GM19238 (cell line): ENCODE results near the gene GFI1B.
"Not testable (repeated sequence)": the region's sequence is repeated elsewhere in the genome, so short reads cannot be mapped to it uniquely, and the experiment has no call there.

Experiments
- DNase-seq: peaks from one replicate; pipeline ENCODE4 v3.0.0; 2011; ENCODE audit warnings: low spot score; ENCODE audit not compliant: insufficient read length

The GFI1B gene

DNA sequence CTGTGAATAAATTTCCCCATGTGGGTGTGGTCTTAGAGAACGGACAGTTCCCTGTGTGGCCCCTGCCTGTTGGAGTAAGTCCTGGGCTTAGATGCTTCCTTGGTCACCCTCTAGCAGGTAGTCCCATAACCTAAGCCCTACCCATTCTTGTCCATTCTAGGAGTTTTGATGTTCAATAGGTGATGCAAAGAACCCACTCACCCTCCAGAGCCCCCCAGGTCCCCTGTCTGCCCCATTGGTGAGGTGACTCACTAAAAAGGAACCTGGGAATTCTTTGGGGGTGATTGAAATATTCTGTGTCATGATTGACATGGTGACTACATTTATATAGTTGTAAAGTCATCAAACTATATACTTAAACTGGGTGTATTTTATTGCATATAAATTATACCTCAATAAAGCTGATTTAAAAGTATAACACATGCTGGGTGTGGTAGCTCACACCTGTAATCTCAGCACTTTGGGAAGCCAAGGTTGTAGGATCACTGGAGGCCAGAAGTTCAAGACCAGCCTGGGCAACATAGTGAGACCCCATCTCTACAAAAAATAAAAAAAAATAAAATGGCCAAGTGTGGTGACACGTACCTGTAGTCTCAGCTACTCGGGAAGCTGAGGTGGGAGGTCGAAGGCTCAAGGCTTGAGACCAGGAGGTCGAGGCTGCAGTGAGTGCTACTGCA, 31.6 kb downstream of the GFI1B start:
- DNase-seq, result no peak

DNA sequence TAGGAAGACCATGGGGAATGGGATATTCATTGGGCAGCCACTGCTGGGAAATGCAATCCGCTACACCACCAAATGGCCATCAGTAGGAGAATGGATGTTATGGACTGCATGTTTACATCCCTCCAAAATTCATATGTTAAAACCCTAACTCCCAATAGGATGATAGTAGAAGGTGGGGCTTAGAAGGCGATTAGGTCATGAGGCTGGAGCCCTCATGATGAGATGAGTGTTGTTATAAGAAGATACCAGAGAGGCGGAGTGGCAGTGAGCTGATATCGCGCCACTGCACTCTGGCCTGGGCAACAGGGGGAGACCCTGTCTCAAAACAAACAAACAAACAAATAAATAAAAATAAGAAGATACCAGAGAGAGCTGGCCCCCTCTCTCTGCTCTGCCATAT, 36.2 kb downstream of the GFI1B start:
- DNase-seq, result no peak

DNA sequence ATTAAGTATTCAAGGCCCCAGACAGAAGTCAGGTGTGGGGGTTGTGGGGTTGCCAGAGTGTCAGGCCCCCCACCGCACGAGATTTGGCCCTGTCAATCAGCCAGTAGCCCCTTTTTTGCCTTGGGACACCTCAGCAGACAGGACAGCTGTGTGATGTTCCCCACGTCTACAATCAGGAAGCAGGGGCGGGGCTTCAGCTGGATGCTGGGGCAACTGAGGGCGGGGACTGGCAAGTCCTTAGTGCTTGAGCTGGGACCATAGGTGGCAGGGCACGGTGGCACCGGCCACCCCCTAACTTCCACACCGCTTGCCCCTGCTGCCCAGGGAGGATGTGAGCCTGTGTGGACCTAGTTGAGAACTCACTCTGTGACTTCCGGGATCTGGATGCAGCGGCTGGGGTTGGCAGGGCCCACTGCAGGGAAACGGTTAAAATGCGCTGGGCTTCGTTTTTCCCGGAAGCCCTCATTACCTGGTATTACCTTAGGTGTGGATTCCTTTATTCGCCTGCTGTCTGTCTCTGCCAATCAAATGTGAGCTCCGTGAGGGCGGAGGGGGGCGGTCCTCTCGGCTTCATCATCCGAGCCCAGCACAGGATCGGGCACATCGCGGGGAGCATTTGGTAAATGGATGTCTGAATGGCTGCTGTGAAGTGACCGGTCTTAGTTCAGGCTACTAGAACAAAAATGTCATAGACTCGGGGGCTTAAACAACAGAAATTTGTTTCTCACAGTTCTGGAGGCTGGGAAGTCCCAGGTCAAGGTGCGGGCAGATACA, 44.8 kb downstream of the GFI1B start:
- DNase-seq, result no peak

DNA sequence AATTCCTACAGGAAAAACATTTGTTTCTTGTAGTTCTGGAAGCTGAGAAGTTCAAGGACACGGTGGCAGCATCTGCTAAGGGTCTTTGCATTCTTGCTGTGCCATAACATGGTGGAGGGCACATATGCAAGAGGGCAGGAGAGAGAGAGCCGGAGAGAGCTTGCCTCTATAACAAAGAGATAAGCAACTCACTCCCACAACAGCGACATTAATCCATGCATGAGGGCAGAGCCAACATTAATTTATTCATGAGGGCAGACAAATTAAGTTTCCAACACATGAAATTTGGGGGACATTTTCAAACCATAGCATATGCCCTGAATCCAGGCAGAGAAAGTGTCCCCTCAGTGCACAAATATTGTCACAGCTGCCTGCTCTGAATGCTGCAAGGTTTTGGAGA, 47.9 kb downstream of the GFI1B start:
- no peak for DNase-seq

DNA sequence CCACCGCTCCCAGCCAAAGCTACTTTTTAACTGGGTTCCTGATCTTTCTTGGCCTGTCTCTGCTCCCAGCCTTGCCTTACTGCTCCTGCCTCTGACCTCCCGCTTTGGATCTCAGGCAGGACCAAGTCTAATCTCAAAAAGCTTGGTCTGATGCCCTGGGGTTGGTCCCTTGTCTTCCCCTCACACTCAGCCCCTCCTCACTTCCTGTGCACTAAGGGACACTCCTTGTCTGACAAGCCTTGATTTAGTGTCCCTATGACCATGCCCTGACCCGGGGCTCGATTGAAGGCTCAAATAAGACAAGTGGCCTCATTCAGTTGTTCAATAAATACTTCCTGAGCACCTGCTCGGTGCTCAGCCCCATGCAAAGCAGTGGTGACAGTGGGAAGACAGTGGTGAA, 48.6 kb downstream of the GFI1B start:
- no peak for DNase-seq

DNA sequence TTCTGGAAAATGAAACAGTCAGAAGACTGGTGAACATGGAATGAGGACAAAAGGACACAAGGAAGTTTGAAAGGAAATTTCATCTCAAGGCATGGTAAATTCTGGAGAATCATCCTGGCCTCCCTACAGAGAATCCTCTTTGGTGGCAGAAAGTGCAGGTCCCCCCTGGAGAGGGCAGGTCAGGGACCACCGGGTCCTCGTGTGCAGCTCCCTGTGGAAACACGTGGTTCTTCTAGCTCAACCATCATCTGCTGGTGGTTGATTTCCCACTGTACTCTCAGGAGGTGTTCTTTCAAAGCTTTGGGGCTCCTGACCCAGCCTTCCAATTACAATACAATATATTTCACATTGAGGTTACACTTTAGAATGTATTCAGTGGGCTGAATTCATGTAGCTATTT, 49.7 kb downstream of the GFI1B start:
- DNase-seq, result no peak

DNA sequence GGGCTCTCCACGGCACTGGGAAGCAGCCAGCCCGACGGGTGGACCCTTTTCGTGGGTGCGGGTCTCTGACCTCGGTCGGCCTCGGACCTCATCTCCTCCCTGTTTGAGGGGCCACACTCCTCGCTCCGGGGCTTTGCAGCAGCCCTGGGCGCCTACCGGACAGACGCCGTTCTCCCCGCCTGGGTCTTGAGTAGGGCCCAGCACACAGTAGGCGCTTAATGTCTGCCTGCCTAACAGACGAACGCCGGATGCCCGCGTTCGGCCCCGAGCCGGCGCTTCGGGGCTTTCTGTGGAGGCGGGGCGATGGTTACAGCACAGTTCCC, 51.5 kb downstream of the GFI1B start:
- DNase-seq, result no peak

DNA sequence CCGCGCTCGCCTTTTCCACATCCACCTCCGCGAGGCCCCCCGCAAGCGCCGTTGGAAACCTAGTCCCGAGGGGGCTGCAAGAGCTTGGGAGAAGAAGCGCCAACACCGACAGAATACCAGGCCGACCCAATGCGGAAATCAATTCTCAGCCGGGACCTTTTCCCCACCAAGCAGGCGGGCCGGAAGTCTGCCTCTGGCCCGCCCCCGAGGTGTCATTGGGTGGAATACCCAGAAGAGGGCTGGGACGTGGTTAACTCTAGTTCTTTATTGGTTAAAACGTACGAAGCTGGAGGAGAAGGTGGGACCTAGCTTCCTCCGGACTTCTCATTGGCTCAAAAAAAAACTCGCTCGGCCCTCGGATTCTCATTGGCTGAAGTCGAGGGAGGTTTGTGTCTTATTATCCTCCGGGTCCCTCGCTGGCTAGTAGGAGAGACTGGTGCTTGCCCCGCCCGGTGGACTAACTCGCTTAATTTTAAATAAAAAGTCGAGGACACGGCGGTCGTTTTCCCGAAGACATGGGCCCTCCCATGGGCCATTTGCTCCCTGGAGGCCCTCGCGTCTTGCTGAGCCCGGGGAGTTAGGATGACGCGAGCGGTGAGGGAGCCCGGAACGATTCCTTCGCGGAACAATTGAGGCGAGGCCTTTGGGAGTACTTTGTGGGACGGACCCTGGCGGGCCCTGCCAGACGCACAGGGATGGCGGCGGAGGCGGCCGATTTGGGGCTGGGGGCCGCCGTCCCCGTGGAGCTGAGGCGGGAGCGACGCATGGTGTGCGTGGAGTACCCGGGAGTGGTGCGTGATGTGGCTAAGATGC, 52.0 kb downstream of the GFI1B start, which contains the start of gene GTF3C5:
Gene GTF3C5, plus strand, starts transcription at position 681 of the 813 bp plus-strand sequence. Its CDS starts 15 bp downstream, at position 696.
- DNase-seq, result peak; percentile 97

DNA sequence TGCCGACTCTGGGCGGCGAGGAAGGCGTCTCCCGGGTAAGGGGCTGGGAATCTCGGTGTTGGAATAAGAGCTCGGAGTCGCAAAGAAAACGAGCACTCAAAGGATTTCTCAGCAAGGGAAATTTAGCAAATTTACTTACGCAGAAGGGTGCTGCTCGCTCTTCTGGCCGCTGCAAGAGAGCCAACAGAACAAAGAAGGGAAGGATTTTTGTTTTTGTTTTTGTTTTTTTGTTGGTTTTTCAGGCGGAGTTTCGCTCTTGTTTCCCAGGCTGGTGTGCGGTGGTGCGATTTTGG, 52.6 kb downstream of the GFI1B start:
- DNase-seq, result no peak

DNA sequence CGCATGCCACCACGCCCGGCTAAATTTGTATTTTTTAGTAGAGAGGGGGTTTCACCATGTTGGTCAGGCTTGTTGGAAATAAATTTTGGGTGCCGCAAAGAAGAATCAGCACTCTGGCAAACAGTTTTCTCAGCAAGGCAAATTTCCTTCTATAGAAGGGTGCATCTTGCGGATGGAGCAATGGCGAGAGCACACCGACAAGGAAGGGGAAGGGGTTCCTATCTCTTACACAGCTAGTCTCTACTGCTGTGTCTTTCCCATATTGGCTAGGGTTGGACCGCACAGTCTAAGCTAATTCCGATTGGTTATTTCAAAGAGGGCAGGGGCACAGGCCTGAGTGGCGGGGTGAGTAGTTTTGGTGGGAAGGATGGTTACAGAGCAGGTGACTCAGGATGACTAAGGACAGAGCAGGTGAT, 53.0 kb downstream of the GFI1B start:
- DNase-seq, result no peak

DNA sequence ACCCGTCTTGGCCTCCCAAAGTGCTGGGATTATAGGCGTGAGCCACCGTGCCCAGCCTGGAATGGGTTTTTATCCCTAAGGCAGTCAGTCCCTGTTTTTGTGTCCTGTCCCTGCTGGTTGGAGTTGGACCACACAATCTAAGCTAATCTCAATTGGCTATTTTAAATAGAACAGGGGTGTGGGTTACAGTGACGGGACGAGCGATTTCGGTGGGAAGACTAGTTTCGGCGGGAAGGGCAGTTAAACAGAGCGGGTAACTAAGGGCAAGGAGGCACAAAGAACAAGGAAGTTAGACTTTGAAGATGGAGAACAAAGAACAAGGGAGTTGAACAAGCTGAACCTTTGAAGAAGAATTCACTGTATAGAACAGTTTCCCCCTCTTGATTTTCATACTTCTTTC, 53.7 kb downstream of the GFI1B start:
- no peak for DNase-seq

DNA sequence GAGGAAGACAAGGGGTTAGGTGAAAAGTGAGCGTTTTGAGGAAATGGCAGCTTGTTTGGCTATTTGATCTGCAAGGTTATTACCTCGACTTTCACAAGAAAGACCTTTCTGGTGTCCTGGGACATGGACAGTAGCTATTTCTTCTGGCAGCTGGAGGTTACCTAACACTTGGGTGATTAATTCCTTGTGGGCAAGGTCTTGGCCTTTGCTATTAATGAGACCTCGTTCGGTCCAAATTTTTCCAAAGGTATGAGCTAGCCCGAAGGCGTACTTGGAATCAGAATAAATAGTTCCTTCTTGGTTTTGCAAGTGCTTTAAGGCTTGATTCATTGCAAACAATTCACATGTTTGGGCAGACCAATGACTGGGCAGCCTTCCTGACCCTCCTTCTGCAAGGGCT, 57.2 kb downstream of the GFI1B start:
- DNase-seq, result no peak

DNA sequence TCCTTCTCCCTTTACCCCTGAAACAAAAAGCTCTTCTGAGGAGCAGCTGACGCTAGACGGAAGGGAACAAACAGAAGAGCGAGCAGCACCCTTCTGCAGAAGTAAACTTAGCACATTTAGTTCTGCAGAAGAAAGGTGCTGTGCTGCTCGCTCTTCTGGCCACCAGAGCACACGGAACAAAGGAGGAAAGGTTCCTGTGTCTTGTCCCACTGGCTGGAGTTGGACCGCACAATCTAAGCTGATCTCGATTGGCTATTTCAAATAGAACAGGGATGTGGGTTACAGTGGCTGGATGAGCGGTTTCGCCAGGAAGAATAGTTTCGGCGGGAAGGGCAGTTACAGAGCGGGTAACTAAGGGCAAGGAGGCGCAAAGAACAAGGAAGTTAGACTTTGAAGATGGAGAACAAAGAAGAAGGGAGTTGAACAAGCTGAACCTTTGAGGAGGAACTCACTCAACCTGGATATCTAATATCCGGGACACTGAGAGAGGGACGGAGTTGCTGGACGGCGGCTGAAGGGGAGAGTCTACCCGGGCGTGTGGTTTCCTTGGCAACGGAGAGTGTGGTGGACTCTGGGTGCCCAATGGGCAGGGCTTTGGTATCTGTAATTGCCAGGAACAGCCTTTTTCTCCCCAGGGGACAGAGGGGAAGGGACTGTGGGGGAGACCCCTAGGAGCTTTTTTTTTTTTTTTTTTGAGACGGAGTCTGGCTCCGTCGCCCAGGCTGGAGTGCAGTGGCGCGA, 59.5 kb downstream of the GFI1B start:
- no peak for DNase-seq

DNA sequence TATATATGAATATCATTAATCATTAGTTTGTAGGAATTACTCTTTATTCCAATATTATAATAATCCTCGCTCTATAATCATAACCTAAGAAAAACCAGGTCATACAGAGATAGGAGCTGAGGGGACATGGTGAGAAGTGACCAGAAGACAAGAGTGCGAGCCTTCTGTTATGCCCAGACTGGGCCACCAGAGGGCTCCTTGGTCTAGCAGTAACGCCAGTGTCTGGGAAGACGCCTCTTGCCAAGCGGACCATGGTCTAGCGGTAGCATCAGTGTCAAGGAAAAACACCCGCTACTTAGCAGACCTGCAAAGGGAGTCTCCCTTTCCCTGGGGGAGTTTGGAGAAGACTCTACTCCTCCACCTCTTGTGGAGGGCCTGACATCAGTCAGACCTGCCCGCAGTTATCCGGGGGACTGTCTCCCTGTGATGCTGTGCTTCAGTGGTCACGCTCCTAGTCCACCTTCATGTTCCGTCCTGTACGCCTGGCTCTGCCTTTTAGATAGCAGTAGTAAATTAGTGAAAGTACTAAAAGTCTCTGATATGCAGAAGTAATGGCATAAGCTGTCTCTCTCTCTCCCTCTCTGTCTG, 62.5 kb downstream of the GFI1B start:
- not testable (repeated sequence) for DNase-seq
